HS-27A (cell line): ENCODE data around the gene NPPA.

ENCODE experiments used
- DNase-seq: peaks from one replicate; pipeline ENCODE4 v3.0.0-alpha.2; 2012; ENCODE audit warnings: low read depth, missing footprints

NPPA gene

DNA sequence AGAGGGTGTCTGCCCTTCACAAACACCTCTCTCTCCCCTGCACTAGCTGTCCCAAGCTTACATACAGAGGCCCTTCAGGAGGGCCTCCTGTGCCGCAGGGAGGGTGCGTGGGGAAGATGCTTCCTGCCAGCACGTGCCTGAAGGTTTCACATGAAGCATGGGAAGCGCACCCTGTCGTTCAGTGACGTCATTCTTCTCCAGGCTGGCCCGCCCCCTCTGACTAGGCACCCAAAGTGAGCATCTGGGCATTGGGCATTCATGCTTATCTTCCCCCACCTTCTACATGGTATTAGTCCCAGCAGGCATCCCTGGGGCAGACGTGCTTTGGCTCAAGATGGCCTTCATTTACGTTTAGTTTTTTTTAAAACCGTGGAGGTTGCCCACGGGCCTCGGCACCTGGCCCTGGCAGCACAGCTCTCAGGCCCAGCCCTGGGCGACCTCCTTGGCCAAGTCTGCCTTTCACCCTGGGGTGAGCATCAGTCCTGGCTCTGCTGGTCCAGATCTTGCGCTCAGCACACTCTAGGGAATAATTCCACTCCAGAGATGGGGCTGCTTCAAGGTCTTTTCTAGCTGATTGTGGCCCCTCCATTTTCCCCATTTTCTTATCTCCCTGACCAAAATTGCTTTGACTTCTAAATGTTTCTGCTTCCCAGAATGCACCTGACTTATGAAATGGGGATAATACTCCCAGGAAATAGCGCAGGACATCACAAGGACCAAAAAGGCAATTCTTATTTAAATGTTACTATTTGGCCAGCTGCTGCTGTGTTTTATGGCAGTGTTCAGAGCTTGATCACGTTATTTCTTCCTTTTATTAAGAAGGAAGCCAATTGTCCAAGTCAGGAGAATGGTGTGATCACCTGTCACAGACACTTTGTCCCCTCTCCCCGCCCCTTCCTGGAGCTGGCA, 6.1 kb downstream of the NPPA start:
- no peak for DNase-seq

DNA sequence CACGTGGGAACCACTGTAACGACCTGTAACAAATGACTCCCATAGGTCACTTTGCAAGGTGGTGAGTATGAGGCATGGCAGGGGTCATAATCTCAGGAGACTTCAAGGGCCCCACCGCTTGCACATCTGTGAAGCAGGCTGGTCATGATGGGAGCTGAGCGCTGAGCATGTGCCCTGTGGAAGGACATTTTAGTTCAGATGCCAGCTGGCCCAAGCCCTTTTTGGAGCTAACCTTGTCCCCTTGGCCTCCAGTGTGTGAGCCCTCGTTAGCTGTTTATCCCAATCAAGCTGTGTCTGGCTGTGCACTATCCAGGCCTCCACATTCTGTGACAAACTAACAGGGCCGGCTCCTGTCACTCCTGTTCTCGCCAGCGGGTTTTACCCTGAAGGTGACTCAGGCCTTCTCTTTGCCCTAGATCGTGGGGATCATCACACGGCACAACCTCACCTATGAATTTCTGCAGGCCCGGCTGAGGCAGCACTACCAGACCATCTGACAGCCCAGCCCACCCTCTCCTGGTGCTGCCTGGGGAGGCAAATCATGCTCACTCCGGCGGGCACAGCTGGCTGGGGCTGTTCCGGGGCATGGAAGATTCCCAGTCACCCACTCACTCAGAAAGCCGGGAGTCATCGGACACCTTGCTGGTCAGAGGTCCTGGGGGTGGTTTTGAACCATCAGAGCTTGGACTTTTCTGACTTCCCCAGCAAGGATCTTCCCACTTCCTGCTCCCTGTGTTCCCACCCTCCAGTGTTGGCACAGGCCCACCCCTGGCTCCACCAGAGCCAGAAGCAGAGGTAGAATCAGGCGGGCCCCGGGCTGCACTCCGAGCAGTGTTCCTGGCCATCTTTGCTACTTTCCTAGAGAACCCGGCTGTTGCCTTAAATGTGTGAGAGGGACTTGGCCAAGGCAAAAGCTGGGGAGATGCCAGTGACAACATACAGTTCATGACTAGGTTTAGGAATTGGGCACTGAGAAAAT, 7.6 kb downstream of the NPPA start:
- DNase-seq = no peak

DNA sequence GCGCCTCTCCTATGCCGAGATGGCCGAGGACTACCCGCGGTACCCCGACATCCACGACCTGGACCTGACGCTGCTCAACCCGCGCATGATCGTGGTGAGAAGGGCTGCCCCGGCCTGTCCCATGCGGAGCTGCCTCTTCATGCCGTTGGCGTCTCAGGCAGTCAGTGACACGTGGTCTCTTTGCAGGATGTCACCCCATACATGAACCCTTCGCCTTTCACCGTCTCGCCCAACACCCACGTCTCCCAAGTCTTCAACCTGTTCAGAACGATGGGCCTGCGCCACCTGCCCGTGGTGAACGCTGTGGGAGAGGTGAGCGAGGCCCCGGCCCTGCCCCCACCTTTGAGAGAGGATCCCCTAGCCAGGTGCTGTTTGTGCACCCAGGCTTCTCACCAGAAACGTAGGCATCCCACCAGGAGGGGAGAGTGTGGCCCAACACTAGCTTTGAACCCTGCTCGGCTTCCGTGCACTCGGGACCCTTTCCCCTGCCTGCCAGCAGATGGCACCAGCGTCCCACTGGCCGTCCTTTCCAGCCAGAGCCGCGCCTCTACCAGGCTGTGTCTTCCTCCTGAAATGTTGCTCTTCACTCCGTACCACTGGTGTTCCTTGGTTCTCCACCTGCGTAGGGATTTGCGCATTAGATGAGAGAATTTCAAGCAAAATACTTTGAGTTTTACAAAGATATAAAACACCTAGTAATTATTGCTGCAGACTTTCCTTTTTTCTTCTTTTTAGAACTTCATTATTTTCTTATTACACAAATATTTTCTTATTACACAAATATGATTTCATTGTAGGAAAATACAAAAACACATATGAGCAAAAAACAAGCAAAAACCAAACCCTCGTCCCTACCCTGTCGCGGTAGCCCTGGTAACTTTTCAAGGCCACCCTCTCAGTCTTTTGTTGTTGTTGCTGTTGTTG, 9.0 kb downstream of the NPPA start:
- no peak for DNase-seq

DNA sequence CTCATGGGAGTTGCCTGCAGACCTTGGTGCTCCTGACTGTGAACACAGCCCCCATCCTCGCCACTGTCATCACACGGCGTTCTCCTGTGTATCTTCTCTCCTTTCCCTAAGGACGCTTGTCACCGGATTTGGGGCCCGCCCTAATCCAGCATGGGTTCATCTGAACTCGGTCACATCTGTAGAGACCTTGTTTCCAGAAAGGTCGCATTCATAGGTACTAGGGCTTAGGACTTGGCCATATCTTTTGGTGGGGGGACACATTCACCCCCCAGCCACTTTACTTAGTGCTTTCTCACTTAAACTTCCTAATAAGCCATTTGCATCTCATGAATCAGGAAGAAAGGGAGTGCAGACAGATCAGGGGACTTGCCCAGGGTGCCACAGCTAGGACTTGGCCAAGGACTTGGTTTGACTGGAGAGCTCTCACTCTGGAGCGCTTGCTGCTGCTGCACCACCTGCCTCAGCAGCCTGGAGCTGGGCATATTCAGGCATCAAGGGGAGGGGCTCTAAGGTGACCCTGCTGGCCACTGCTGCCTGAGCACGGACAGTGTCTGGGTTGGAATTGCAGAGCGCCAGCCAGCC, 9.7 kb downstream of the NPPA start:
- DNase-seq = no peak

DNA sequence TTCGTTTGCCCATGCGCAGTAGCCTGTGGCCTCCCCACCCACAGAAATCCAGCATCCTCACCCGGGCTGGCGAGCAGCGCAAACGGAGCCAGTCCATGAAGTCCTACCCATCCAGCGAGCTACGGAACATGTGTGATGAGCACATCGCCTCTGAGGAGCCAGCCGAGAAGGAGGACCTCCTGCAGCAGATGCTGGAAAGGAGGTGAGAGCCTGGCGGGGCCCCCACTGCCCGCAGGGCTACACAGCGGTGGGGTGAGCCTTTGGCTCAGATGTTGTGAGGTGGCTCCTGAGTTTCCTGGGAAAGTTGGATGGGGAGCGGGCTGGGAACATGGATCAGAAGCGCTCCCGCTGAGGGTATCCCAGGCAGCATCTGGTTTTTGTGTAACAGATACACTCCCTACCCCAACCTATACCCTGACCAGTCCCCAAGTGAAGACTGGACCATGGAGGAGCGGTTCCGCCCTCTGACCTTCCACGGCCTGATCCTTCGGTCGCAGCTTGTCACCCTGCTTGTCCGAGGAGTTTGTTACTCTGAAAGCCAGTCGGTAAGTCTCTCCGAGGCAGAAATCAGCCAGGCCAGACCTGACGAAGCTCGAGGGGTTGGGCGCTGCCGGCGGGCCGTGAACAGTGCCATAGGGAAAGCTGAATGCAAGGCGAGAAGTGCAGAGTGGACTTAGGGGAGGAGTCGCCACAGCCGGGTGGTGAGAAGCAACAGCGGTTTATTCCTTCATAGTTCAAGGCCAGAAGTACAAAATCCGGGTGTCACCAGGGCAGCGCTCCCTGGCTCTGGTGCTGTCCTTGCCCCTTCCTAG, 10.4 kb downstream of the NPPA start:
- DNase-seq = no peak

DNA sequence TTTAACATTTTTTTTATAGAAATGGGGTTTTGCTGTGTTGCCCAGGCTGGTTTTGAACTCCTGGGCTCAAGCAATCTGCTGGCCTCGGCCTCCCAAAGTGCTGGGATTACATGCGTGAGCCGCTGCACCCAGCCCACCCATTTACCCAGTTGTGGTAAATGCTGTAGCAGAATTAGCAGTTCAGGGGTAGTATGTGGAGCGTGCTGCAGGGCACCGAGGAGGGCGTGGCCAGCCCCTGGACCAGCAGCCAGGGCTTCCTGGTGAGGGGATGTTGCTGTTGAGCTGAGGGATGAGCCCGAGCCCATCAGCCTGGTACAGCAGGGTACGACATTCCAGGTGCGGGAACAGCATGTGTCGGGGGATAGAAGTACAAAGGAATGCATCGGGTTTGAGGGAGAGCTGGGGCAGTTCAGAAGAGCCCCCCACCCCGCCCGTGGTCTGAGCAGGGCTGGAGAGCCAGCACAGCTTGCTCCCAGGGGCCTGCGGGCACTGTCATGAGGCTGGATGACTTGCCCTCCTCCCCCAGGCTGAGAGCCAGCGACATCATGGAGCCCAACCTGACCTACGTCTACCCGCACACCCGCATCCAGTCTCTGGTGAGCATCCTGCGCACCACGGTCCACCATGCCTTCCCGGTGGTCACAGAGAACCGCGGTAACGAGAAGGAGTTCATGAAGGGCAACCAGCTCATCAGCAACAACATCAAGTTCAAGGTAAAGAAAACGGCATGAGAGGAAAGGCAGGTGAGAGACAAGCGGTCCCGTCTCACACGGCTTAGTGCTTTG, 11.9 kb downstream of the NPPA start:
- DNase-seq = no peak

DNA sequence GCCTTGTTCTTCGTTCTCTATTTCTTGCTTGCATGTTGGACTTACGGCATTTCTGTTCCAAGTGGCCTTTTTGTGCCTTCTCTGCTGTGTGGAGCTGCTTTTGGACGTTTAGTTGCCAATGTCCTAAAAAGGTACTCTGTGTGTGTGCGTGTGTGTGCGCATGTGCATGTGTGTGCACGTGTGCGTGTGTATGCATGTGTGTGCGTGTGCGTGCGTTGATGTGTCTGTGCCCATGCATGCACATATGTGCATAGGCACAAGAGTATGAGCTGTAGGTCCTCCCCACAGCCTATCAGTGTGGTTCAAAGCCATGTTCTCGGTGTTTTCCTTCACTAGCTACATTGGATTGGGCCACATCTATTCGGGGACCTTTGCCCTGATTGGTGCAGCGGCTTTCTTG, 13.7 kb downstream of the NPPA start:
- no peak for DNase-seq

DNA sequence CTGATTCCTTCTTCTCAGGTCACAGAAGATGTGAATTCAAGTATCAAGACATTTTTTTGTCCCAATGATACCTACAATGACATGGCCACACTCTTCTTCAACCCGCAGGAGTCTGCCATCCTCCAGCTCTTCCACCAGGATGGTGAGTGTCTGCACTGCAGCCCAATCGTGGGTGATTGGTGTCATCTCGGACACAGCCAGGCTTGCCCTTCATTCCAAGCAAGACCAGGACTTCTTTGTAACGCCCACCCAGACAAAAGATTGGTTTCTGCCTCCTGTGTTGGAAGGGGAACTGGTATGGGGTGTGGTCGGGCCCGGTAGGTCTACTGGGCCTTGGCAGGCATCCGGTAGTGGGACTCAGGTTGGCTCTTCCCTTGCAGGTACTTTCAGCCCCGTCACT, 14.1 kb downstream of the NPPA start:
- no peak for DNase-seq

DNA sequence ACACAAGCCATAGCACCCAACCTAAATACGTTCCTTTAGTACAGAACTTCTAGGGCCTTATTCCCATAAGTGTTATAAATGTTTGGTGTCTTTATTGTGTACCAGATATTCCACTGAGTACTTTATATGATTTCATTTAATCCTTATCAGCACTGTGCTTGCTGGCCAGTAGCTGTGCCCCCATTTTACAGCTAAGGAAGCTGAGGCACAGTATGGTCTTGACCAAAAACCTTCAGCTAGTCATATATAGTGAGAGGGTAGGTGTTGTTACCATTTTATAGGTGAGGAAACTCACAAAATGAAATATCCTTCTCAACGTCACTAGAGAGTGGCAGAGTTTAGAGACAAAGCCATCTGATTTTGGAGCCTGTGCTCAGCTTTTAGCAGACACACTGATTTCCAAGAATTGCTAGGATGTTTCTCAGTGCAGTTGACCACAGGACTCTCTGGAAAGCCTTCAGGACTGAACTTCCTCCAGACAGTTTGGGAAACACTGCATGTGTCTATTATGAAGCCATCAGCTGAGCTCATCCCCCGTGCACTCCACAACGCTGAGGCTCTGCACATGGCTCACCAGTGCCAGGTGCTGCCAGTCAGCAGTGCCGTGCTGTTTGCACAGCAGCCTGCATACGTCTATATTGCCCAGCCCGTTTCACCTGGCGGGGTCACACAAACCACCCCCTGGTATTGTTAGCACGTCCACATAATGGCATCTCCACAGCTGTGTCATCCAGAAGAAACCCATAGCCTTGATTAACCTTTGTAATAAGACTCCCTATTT, 15.4 kb downstream of the NPPA start:
- DNase-seq = no peak

DNA sequence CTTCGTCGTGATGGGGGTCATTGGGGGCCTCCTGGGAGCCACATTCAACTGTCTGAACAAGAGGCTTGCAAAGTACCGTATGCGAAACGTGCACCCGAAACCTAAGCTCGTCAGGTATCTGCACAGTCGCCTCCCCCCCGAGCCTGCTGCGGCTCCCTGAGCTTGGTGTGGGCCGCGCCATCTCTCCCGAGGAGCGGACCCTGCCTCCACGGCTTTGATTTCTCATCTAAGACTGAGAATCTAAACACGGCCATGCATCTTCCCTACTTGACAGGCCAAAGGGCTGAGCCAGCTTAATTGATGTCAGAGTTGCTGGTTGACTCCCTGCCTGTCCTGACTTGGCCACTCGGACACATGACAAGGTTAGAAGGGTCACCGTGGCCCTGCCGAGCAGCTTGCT, 19.1 kb downstream of the NPPA start:
- DNase-seq = no peak

DNA sequence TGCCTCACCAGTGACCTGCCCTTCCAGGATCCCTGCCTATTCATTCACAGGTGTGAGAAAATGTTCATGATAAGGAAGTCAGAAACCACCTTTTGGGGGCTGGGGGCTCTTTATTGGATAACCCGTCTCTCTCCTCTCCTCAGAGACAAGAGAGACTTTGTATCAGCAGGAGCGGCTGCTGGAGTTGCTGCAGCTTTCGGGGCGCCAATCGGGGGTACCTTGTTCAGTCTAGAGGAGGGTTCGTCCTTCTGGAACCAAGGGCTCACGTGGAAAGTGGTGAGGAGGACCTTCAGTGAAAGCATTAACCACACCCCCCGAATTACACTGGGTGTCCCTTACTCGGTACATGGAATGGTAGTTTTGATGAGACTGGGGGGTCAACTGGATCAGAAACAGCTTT, 20.6 kb downstream of the NPPA start:
- DNase-seq = no peak

DNA sequence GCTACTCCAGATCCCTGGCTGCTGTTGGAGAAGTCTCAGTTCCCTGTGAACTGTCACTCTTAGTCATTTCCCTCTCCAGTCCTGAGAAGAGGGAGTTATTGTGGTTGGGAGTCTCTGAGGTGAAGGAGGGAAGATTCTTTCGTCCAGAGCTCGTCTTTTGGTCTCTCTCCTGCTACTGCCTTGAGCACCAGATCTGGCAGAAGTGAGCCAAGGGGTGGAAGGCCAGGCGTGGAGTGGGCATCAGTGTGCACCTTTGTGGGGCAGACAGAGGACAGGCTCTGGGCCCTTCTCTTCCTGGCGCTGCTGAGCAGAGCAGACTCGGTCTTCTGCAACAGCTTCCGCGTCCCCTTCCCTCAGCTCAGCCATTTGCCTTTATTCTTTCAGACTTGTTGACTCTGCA, 22.5 kb downstream of the NPPA start:
- no peak for DNase-seq

DNA sequence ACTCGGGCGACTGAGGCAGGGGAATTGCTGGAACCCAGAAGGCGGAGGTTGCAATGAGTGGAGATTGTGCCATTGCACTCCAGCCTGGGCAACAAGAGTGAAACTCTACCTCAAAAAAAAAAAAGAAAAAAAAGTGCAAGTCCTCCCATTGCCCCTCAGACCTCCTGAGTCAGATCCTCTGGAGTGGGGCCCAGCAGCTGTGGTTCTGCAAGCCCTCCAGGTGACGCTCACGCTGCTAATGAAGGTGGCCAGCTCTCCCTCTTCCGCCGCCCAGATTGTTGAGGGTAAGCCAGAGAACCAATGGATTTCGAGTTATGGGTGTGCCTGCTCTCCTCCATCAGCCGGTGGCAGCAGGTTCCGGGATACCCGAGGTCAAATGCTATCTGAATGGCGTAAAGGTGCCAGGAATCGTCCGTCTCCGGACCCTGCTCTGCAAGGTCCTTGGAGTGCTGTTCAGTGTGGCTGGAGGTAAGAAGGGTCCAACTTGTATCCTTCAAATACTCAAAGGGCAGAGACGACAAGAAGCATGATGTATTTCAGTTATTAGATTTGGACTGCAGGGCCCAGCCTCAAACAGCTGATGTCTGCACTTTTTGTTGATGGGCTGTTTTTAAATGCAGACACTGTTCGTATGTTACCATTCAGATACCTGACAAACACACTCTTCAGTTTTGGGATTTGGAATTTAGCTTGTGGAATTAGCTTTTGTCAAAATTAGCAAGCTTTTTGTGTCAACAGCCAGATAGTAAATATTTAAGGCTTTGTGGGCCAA, 24.0 kb downstream of the NPPA start:
- DNase-seq = no peak

DNA sequence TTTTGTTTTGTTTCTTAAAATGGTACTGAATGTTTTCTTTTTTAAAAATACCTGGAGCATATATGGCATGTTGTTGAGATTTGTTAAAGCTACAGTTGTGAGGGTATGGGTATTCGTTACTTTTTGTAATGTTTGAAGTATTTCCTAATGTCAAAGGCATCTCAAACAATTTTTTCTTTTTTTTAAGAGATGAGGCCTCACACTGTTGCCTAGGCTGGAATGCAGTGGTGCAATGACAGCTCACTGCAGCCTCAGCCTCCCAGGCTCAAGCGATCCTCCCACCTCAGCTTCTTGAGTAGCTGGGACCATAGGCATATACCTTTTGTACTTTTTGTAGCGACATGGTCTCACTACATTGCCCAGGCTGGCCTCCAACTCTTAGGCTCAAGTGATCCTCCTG, 25.5 kb downstream of the NPPA start:
- no peak for DNase-seq

DNA sequence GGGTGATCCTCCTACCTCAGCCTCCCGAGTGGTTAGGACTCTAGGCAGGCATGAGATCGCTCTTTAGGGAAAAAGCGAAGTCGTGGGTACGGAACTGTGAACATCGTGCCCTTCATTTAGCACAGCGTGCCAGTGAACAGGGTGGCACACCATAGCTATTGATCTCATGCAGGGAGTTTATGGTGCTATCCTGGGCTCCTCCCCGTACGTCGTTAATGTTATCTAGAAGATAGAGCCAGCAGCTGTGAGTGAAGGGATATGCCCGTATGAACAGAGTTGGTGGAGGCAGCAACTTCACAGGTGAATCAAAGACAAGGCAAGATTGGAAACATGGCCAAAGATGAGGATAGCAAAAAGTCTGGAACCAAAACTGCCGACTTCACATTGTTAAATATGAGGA, 30.4 kb downstream of the NPPA start:
- no peak for DNase-seq

DNA sequence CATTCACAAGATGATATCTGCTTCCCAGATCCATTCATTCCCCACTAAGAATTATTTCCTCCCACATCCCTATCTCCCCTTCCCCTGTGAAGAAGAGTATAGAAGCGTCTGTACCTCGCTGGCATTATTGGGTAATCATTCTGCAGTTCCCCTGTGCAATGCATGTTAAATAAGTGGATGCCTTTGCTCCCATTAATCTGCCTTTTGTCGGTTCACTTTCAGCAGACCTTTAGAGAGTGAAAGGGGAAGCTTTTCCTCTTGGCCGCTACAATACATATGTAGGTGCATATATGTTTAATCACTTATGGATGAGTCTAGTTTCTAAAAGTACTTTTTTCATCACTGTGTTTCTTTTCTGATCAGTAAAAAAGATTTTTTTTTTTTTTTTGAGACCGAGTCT, 34.6 kb downstream of the NPPA start:
- DNase-seq = no peak

DNA sequence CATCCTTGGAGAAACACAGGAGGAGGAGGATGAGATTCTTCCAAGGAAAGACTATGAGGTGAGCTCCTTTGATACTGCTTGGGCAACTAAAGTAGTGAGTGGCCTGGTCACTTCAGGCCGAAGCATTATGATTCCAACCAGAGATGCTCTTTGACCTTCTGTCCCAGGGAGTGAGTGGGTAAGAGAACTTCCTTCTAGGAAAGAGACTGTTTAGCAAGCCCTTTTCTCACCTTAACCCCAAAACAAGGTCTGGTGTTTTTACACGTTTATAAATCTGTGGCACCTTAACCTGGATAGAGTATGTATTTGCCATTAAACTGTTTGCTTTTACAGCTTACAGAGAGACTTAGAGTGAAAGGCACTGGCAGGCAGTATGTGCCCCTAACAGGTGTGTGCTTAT, 40.5 kb downstream of the NPPA start:
- DNase-seq = no peak

DNA sequence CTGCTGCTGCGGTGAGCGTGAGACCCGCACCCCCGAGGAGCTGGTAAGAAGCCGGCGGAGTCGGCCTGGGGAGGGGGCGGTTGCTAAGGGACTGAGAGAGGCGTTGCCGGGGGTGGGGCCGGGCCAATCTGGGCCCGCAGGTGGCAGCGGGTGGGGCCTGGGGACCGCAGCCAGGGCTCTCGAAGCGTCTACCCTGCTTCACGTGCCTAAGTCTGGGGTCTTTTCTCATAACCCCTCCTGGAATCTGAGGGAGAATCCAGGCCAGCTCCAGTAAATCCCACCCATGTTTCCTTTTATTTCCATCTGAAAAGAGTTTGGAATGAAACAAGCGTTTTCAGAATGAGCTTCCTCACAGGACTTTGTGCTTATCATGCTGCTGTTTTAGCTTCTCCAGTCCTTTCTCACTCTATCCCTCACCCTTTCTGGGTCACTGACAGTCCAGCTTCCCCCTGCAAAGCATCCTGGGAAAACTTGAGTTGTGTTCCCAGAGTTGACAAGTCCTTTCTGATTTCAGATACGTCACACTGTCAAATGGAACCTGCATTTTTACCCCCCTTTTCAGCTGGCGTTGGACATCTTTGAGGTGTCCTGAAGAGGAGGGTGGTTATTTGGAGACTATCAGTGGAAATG, 41.2 kb downstream of the NPPA start:
- no peak for DNase-seq
